Testis (tissue), 3 donors: ENCODE results near the gene TELO2. TPM values are rescaled to one million over a fixed set of nuclear protein-coding genes. Genes with fewer than 3 reads are reported as not detected.

Experiments
- DNase-seq: peaks from one replicate; pipeline ENCODE4 v3.0.0-alpha.2; 2019
- H3K27ac ChIP-seq, 2 donors: fragments of 200-600 bp; sonication (generic); one replicate each; pipeline ENCODE4 v1.5.1; 2019
- H3K27me3 ChIP-seq: fragments of 200-600 bp; sonication (generic); one replicate; pipeline ENCODE4 v1.5.1; 2019
- H3K36me3 ChIP-seq: fragments of 200-600 bp; sonication (generic); one replicate; pipeline ENCODE4 v1.5.1; 2017; ENCODE audit warnings: low read depth; ENCODE audit errors: missing control alignments
- H3K4me1 ChIP-seq: fragments of 200-600 bp; sonication (generic); one replicate; pipeline ENCODE4 v1.5.1; 2019
- H3K4me3 ChIP-seq, 2 donors: fragments of 200-600 bp; sonication (generic); one replicate each; pipeline ENCODE4 v1.5.1; 2017 to 2019
- H3K9me3 ChIP-seq: fragments of 200-600 bp; sonication (generic); one replicate; pipeline ENCODE4 v1.5.1; 2017
- POLR2A ChIP-seq: fragments of 450-650 bp; IDR thresholded peaks from one replicate; pipeline ENCODE4 v1.6.1; 2017; ENCODE audit warnings: antibody characterized with exemption, mild to moderate bottlenecking, moderate library complexity
- WGBS, 2 donors: methylation state at CpG; one replicate each; pipeline ENCODE4 v1.1.5; 2018; 5-methylcytosine and 5-hydroxymethylcytosine counted together
- intact Hi-C: fragments of 100-400 bp; cut with DNase I; formaldehyde crosslinking; loops from one replicate; pipeline ENCODE4 v1.15.1; 2023; ENCODE audit warnings: low total_unique reads
- polyA plus RNA-seq: library from polyadenylated mRNA; stranded (reverse); fragments of 350-450 nt; fragmentation: Illumina TruSeq; extraction: RNeasy Lipid Tissue Mini Kit (QIAGEN cat#74804); gene quantifications from one replicate; pipeline ENCODE4 v1.2.3, GENCODE V29; 2014; ENCODE audit warnings: low read depth, low replicate concordance; ENCODE audit not compliant: insufficient read depth
- total RNA-seq, 2 donors: library from RNA; depleted of rRNA; stranded (reverse); fragments of >200 nt; gene quantifications; one replicate each; pipeline ENCODE4 v1.2.3, GENCODE V29; 2016
- TF ChIP-seq, protein P1 (sequence below), 3 experiments: fragments of 450-650 bp in 2 of 3; fragments of 200-600 bp in 1 of 3; sonication (generic) in 1 of 3; IDR thresholded peaks; one replicate each; pipeline ENCODE4 v1.5.1; 2016 to 2019; ENCODE audit warnings: antibody characterized with exemption in 3 of 3, mild to moderate bottlenecking in 2 of 3, moderate library complexity in 1 of 3

Gene TELO2
- total and polyA plus RNA-seq, 3 donors from 2014 or later, result 25.7 to 46.0 (median 45.2) TPM

DNA sequence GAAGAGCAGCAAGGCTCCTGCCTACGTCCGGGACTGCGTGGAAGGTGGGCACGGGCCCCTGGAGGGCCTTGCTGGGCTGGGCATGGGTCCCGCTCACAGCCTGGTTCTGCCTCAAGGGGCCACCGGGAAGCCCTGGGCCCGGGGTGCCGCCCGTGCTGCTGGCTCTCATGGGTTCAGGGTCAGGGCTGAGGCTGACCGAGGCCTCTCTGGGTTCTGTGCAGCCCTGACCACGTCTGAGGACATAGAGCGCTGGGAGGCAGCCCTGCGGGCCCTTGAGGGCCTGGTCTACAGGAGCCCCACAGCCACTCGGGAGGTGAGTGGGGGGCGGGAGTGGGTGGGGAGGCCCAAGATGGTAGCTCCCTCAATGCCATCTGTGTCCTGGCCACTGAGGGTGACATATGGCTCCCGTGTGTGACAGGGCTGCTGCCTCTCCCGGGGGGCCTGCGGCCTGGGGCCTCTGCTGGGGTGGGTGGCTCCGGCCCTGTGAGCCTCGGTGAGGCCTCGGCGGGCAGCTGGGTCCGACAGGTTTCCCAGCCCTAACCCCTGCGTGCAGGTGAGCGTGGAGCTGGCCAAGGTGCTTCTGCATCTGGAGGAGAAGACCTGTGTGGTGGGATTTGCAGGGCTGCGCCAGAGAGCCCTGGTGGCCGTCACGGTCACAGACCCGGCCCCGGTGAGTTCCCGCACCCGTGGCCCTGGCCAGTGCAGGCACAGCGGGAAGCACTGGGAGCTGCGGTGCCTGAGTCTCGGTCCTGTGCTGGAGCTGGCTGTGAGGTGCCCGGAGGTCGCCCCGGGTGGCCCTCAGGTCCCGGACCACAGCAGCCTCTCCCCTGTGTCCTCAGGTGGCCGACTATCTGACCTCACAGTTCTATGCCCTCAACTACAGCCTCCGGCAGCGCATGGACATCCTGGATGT is 9.2 kb downstream of the TELO2 start:
- intact Hi-C loops, result no loop called here
- TF ChIP-seq, protein P1, sequence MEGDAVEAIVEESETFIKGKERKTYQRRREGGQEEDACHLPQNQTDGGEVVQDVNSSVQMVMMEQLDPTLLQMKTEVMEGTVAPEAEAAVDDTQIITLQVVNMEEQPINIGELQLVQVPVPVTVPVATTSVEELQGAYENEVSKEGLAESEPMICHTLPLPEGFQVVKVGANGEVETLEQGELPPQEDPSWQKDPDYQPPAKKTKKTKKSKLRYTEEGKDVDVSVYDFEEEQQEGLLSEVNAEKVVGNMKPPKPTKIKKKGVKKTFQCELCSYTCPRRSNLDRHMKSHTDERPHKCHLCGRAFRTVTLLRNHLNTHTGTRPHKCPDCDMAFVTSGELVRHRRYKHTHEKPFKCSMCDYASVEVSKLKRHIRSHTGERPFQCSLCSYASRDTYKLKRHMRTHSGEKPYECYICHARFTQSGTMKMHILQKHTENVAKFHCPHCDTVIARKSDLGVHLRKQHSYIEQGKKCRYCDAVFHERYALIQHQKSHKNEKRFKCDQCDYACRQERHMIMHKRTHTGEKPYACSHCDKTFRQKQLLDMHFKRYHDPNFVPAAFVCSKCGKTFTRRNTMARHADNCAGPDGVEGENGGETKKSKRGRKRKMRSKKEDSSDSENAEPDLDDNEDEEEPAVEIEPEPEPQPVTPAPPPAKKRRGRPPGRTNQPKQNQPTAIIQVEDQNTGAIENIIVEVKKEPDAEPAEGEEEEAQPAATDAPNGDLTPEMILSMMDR (IDR thresholded peaks at IDR 0.05), result no peak
- no peak for TF ChIP-seq POLR2A
- no peaks in the 10 kb centered on the region for H3K9me3 ChIP-seq
- H3K27ac ChIP-seq, result no peak overlapping the region
- H3K4me1 ChIP-seq, result no peaks in the 10 kb centered on the region
- no peaks in the 10 kb centered on the region for H3K36me3 ChIP-seq
- WGBS, 2 donors, result 93 to 94% methylated on average over 3 to 41 of the region's 42 CpGs
- DNase-seq, result no peak
- no peaks in the 10 kb centered on the region for H3K27me3 ChIP-seq
- no peak overlapping the region for H3K4me3 ChIP-seq

DNA sequence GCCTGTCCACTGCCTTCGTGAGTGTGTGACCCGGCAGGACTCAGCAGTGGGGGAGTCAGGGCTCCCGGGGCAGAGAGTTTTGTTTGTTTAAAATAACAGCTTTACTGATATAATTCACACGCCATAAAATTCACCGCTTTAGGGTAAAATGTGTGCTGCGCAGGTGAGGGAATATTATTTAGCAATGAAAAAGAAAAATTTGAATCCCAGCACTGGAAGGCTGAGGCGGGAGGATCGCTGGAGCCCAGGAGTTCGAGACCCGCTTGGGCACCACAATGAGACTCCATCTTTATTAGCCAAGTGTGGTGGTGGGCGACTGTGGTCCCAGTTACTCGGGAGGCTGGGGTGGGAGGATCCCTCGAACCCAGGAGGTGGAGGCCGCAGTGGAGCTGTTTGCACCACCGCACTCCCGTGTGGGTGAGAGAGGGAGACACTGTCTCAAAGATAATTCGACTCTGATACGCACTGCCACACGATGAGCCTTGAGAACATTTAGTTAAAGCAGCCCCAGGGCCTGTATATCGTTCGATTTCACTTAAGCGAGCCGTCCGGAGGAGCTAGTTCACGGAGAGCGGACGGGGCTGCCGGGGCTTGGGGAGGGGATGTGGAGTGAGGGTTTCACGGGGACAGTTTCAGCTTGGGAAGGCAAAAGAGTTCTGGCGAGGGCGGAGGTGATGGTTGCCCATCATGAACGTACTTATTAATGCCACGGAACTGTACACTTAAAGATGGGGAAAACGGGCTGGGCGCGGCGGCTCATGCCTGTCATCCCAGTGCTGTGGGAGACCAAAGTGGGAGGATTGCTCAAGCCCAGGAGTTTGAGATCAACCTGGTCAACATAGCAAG is 10.2 kb downstream of the TELO2 start:
- no peaks in the 10 kb centered on the region for H3K4me1 ChIP-seq
- no peaks in the 10 kb centered on the region for H3K27me3 ChIP-seq
- intact Hi-C loops, result no loop called here
- WGBS, 2 donors, result 95% methylated on average over 37 of the region's 37 CpGs
- H3K27ac ChIP-seq, result no peak overlapping the region
- H3K9me3 ChIP-seq, result no peaks in the 10 kb centered on the region
- no peaks in the 10 kb centered on the region for H3K36me3 ChIP-seq
- H3K4me3 ChIP-seq, result no peak overlapping the region
- TF ChIP-seq, protein P1 (IDR thresholded peaks at IDR 0.05), result no peak
- TF ChIP-seq POLR2A, result no peak
- DNase-seq, result no peak

DNA sequence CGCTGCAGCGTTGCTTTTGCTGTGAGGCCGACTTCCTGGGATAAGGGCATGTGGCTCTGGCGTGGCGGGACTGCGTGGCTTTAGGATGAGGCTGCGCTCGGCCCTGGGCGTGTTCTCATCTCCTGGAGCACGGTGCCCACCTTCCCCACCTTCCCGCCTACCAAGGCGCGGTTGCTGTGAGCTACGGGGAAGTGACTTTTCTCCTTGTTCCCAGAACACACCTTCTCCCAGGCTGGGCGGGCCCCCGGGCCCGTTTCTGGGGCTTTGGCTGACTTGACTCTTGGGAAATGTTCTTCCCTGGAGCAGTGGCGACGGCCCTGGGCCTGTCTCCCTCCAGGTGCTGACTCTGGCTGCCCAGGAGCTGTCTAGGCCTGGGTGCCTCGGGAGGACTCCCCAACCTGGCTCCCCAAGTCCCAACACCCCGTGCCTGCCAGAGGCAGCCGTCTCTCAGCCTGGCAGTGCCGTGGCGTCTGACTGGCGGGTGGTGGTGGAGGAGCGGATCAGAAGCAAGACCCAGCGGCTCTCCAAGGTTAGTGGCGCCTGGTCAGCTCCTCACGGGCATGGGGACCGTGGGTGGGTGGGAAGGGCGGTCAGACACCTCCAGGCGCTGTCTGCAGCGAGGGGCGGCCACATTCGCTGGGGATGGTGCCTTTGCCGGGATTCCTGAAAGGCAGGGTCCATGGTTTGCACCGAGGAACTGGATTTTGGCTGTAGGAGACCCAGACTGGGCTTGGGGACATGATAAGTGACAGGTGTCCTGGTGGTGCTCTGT is 12.1 kb downstream of the TELO2 start:
- no peak for DNase-seq
- Histone ChIP-seq H3K4me1 (no peaks in the 10 kb centered on the region), H3K9me3 (no peaks in the 10 kb centered on the region), H3K27ac (no peak overlapping the region), H3K36me3 (no peaks in the 10 kb centered on the region), H3K27me3 (no peaks in the 10 kb centered on the region), H3K4me3 (no peak overlapping the region)
- intact Hi-C loops, result no loop called here
- WGBS, 2 donors, result 94 to 96% methylated on average over 31 to 37 of the region's 37 CpGs
- no peak for TF ChIP-seq POLR2A
- TF ChIP-seq, protein P1 (IDR thresholded peaks at IDR 0.05), result no peak

DNA sequence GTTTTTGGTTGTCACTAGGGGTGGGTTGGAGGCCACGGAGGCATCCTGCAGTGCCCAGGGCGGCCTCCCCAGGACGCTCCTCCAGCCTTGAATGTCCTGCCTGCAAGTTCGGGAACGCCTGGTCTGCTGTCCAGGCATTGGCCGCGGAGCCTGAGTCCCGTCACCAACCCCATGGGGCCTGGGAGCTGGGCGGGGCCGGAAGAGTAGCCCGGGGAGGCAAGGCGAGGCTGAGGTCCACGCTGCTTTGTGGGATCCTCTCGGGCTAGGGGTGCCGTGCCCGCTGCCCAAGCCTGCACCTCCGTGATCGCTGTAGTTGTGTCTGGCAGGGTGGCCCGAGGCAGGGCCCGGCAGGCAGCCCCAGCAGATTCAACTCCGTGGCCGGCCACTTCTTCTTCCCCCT is 12.8 kb downstream of the TELO2 start:
- Histone ChIP-seq H3K27me3 (no peaks in the 10 kb centered on the region), H3K27ac (no peak overlapping the region), H3K9me3 (no peaks in the 10 kb centered on the region), H3K4me3 (no peak overlapping the region), H3K4me1 (no peaks in the 10 kb centered on the region), H3K36me3 (no peaks in the 10 kb centered on the region)
- TF ChIP-seq, protein P1 (IDR thresholded peaks at IDR 0.05), result no peak
- TF ChIP-seq POLR2A, result no peak
- DNase-seq, result no peak
- intact Hi-C loops, result no loop called here
- WGBS, 2 donors, result 95 to 98% methylated on average over 15 to 21 of the region's 22 CpGs
